ENCODE results near the gene PEX14. TPM values are rescaled to one million over a fixed set of nuclear protein-coding genes. Genes with fewer than 3 reads are reported as not detected.

PEX14 gene
- polyA plus RNA-seq, 1 donor from 2014 or later, result 13.5 TPM

DNA sequence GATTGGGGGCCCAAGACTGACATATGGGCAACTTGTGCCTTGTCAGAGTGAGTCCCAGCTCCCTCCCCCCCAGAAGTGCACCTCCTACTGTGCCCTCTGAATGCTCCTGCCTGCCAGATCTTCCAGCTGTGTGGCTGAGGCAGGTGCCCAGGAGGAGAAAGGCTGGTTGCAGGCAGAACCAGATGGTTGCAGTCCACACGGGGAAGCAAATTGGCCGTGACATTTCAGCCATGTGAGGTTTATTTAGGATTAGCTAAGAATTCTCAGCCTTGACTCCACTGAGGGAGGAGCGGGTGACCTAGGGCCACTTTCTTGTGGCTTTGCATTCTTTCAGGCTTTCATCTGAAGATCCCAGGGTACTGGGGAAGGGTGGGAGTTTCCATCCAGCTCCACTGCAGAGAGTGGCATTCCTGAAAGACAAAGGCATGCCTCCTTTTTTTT, 33.8 kb downstream of the PEX14 start:
- Histone ChIP-seq H3K36me3 (ENCODE audit: insufficient read depth, low read length) (no peaks in the 10 kb centered on the region), H3K4me3 (ENCODE audit: low read length) (no peak overlapping the region), H4K20me1 (ENCODE audit: insufficient read depth) (no peaks in the 10 kb centered on the region), H3K79me2 (replicated peaks; ENCODE audit: insufficient read depth, low read length) (peaks cover 9% of the 10 kb centered on the region), H3K27me3 (ENCODE audit: insufficient read depth, low read depth, low read length) (no peaks in the 10 kb centered on the region), H3K27ac (ENCODE audit: low read length) (no peak overlapping the region), H3K4me2 (ENCODE audit: low read length) (no peak overlapping the region), H3K9me3 (ENCODE audit: low read length) (no peaks in the 10 kb centered on the region), H3F3A (ENCODE audit: insufficient read depth, low read length, poor library complexity, severe bottlenecking) (peaks cover 5% of the 10 kb centered on the region), H3K9me2 (ENCODE audit: insufficient read depth, low read length) (no peaks in the 10 kb centered on the region), H3K9ac (ENCODE audit: low read length) (no peak overlapping the region), H2AFZ (ENCODE audit: low read depth, low read length) (no peak overlapping the region)
- TF ChIP-seq SMC3 (conservative IDR thresholded peaks at IDR 0.05; ENCODE audit: poor library complexity) (no peak), CTCF (IDR thresholded peaks at IDR 0.05; ENCODE audit: poor library complexity, severe bottlenecking) (no peak), MXI1 (conservative IDR thresholded peaks at IDR 0.05; ENCODE audit: poor library complexity, severe bottlenecking) (no peak), EP300 (conservative IDR thresholded peaks at IDR 0.05; ENCODE audit: poor library complexity, severe bottlenecking) (no peak), POLR2AphosphoS5 (IDR thresholded peaks at IDR 0.05) (no peak), EZH2 (IDR thresholded peaks at IDR 0.05; ENCODE audit: borderline replicate concordance, insufficient read depth, low read length, poor library complexity, severe bottlenecking) (no peak), RAD21 (conservative IDR thresholded peaks at IDR 0.05) (no peak), TAF1 (IDR thresholded peaks at IDR 0.05; ENCODE audit: low read depth) (no peak)
- TF ChIP-seq, protein P1, sequence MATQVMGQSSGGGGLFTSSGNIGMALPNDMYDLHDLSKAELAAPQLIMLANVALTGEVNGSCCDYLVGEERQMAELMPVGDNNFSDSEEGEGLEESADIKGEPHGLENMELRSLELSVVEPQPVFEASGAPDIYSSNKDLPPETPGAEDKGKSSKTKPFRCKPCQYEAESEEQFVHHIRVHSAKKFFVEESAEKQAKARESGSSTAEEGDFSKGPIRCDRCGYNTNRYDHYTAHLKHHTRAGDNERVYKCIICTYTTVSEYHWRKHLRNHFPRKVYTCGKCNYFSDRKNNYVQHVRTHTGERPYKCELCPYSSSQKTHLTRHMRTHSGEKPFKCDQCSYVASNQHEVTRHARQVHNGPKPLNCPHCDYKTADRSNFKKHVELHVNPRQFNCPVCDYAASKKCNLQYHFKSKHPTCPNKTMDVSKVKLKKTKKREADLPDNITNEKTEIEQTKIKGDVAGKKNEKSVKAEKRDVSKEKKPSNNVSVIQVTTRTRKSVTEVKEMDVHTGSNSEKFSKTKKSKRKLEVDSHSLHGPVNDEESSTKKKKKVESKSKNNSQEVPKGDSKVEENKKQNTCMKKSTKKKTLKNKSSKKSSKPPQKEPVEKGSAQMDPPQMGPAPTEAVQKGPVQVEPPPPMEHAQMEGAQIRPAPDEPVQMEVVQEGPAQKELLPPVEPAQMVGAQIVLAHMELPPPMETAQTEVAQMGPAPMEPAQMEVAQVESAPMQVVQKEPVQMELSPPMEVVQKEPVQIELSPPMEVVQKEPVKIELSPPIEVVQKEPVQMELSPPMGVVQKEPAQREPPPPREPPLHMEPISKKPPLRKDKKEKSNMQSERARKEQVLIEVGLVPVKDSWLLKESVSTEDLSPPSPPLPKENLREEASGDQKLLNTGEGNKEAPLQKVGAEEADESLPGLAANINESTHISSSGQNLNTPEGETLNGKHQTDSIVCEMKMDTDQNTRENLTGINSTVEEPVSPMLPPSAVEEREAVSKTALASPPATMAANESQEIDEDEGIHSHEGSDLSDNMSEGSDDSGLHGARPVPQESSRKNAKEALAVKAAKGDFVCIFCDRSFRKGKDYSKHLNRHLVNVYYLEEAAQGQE (IDR thresholded peaks at IDR 0.05; ENCODE audit: borderline replicate concordance), result no peak

GRCh38 chr1:10509809-10510509, 35.2 kb downstream of the PEX14 start:
- Histone ChIP-seq H3K9me2 (ENCODE audit: insufficient read depth, low read length) (no peaks in the 10 kb centered on the region), H4K20me1 (ENCODE audit: insufficient read depth) (no peaks in the 10 kb centered on the region), H3K27ac (ENCODE audit: low read length) (no peak overlapping the region), H3K9ac (ENCODE audit: low read length) (no peak overlapping the region), H3K27me3 (ENCODE audit: insufficient read depth, low read depth, low read length) (no peaks in the 10 kb centered on the region), H3K36me3 (ENCODE audit: insufficient read depth, low read length) (no peaks in the 10 kb centered on the region), H3K9me3 (ENCODE audit: low read length) (no peaks in the 10 kb centered on the region), H3F3A (ENCODE audit: insufficient read depth, low read length, poor library complexity, severe bottlenecking) (peaks cover 5% of the 10 kb centered on the region), H3K79me2 (replicated peaks; ENCODE audit: insufficient read depth, low read length) (peaks cover 9% of the 10 kb centered on the region), H2AFZ (ENCODE audit: low read depth, low read length) (no peak overlapping the region), H3K4me2 (ENCODE audit: low read length) (no peak overlapping the region), H3K4me3 (ENCODE audit: low read length) (no peak overlapping the region)
- no peak for TF ChIP-seq TAF1 (IDR thresholded peaks at IDR 0.05; ENCODE audit: low read depth)
- TF ChIP-seq, protein P1 (IDR thresholded peaks at IDR 0.05; ENCODE audit: borderline replicate concordance), result no peak
- no peak for TF ChIP-seq SMC3 (conservative IDR thresholded peaks at IDR 0.05; ENCODE audit: poor library complexity)
- no peak for TF ChIP-seq EP300 (conservative IDR thresholded peaks at IDR 0.05; ENCODE audit: poor library complexity, severe bottlenecking)
- no peak for TF ChIP-seq RAD21 (conservative IDR thresholded peaks at IDR 0.05)
- TF ChIP-seq POLR2AphosphoS5 (IDR thresholded peaks at IDR 0.05), result no peak
- no peak for TF ChIP-seq MXI1 (conservative IDR thresholded peaks at IDR 0.05; ENCODE audit: poor library complexity, severe bottlenecking)
- TF ChIP-seq CTCF (IDR thresholded peaks at IDR 0.05; ENCODE audit: poor library complexity, severe bottlenecking), result no peak
- TF ChIP-seq EZH2 (IDR thresholded peaks at IDR 0.05; ENCODE audit: borderline replicate concordance, insufficient read depth, low read length, poor library complexity, severe bottlenecking), result no peak
